SK-N-SH (cell line): ENCODE measurements around the gene LSP1. TPM values are rescaled to one million over a fixed set of nuclear protein-coding genes. Genes with fewer than 3 reads are reported as not detected.

ENCODE experiments used
- CTCF ChIA-PET: fragments of 300-600, 350-600 bp; formaldehyde crosslinking; extraction: SDS; loops from one replicate; lab custom pipeline; 2021; lab: Yijun Ruan, JAX
- POLR2A ChIA-PET: fragments of 350-600 bp; sonication (Branson Sonifier 250); formaldehyde crosslinking; extraction: SDS; loops from one replicate; lab custom pipeline; 2020; ENCODE audit warnings: antibody characterized with exemption, inconsistent platforms; lab: Yijun Ruan, JAX
- DNase-seq: peaks from one replicate; pipeline ENCODE4 v3.0.0; 2012
- H2AFZ ChIP-seq: fragments of 200-600 bp; sonication (generic); 2 replicates; pipeline ENCODE4 v1.8.1; 2016; ENCODE audit warnings: antibody characterized with exemption, mild to moderate bottlenecking, low read depth
- H3F3A ChIP-seq: fragments of 200-600 bp; sonication (generic); replicated peaks from 2 replicates; pipeline ENCODE3; 2016; ENCODE audit warnings: antibody characterized with exemption, mild to moderate bottlenecking; ENCODE audit not compliant: insufficient read depth
- H3K27ac ChIP-seq, 2 experiments: fragments of 200-500 bp in 1 of 2; fragments of 200-600 bp in 1 of 2; sonication (Bioruptor generic) in 1 of 2; sonication (generic), shearing (Covaris generic) in 1 of 2; 2 replicates each; pipeline versions ENCODE4 v1.5.1 to v1.6.1; 2014 to 2016; ENCODE audit warnings: low read depth in 2 of 2, inconsistent platforms in 1 of 2, low read length in 1 of 2, mild to moderate bottlenecking in 1 of 2, mixed read lengths in 1 of 2
- H3K27me3 ChIP-seq: fragments of 200-600 bp; sonication (generic), shearing (Covaris generic); 2 replicates; pipeline ENCODE4 v1.6.1; 2016; ENCODE audit warnings: mixed run types; ENCODE audit not compliant: insufficient read depth
- H3K36me3 ChIP-seq, 2 experiments: fragments of 200-500 bp in 1 of 2; fragments of 200-600 bp in 1 of 2; sonication (Bioruptor generic) in 1 of 2; sonication (generic) in 1 of 2; replicated peaks in 1 of 2; 2 replicates each; pipeline versions ENCODE3 to v1.5.1; 2014 to 2016; ENCODE audit warnings: low read length in 1 of 2, mild to moderate bottlenecking in 1 of 2; ENCODE audit not compliant: insufficient read depth in 2 of 2, control insufficient read depth in 1 of 2
- H3K4me1 ChIP-seq, 2 experiments: fragments of 200-500 bp in 1 of 2; fragments of 200-600 bp in 1 of 2; sonication (Bioruptor generic) in 1 of 2; sonication (generic), shearing (Covaris generic) in 1 of 2; 2 replicates each; pipeline versions ENCODE4 v1.5.1 to v1.6.1; 2014 to 2016; ENCODE audit warnings: low read depth in 1 of 2, low read length in 1 of 2, mixed run types in 1 of 2; ENCODE audit not compliant: insufficient read depth in 2 of 2, control insufficient read depth in 1 of 2
- H3K4me2 ChIP-seq: fragments of 200-600 bp; sonication (generic), shearing (Covaris generic); 2 replicates; pipeline ENCODE4 v1.6.1; 2017; ENCODE audit warnings: mixed run types
- H3K4me3 ChIP-seq, 2 experiments: fragments of 200-500 bp in 1 of 2; fragments of 200-600 bp in 1 of 2; sonication (Bioruptor generic) in 1 of 2; sonication (generic), shearing (Covaris generic) in 1 of 2; 2 replicates each; pipeline versions ENCODE4 v1.5.1 to v1.8.1; 2014 to 2016; ENCODE audit warnings: low read depth in 2 of 2, inconsistent platforms in 1 of 2, low read length in 1 of 2, mild to moderate bottlenecking in 1 of 2, mixed read lengths in 1 of 2, moderate library complexity in 1 of 2
- H3K79me2 ChIP-seq: fragments of 200-600 bp; sonication (generic); 2 replicates; pipeline ENCODE4 v1.8.1; 2017; ENCODE audit warnings: mild to moderate bottlenecking; ENCODE audit not compliant: insufficient read depth
- H3K9ac ChIP-seq: fragments of 200-600 bp; sonication (generic); 2 replicates; pipeline ENCODE4 v1.6.1; 2017; ENCODE audit warnings: mixed run types
- H3K9me2 ChIP-seq: fragments of 200-600 bp; sonication (generic); 2 replicates; pipeline ENCODE4 v1.6.1; 2017; ENCODE audit warnings: mixed run types
- H3K9me3 ChIP-seq: fragments of 200-600 bp; sonication (generic); 2 replicates; pipeline ENCODE4 v1.6.1; 2017; ENCODE audit warnings: mixed run types, mild to moderate bottlenecking, moderate library complexity
- H4K20me1 ChIP-seq: fragments of 200-600 bp; sonication (generic); 2 replicates; pipeline ENCODE4 v1.6.1; 2017; ENCODE audit warnings: mild to moderate bottlenecking, mixed run types; ENCODE audit not compliant: insufficient read depth
- CHD2 ChIP-seq: fragments of 150-350 bp; IDR thresholded peaks from 2 replicates; pipeline ENCODE4 v1.6.1; 2018; ENCODE audit warnings: low read length; ENCODE audit not compliant: partially characterized antibody
- CTCF ChIP-seq: fragments of 200-600 bp; sonication (generic); IDR thresholded peaks from 2 replicates; pipeline ENCODE4 v1.6.1; 2017; ENCODE audit warnings: antibody characterized with exemption, mild to moderate bottlenecking, moderate library complexity
- FOXJ3 ChIP-seq: sonication (generic); formaldehyde crosslinking; IDR thresholded peaks from 2 replicates; pipeline ENCODE4 v1.5.1; 2020; ENCODE audit warnings: mild to moderate bottlenecking, missing genetic modification reagents
- FOXM1 ChIP-seq: IDR thresholded peaks from 2 replicates; pipeline ENCODE4 v1.4.0; 2012; ENCODE audit warnings: low read depth, mild to moderate bottlenecking
- GATA2 ChIP-seq: sonication (generic); formaldehyde crosslinking; IDR thresholded peaks from 2 replicates; pipeline ENCODE4 v1.5.0; 2020; ENCODE audit warnings: mild to moderate bottlenecking, missing genetic modification reagents
- IRF3 ChIP-seq: fragments of 150-350 bp; IDR thresholded peaks from 2 replicates; pipeline ENCODE4 v1.6.1; 2016; ENCODE audit warnings: mild to moderate bottlenecking, low read depth, low read length
- MAX ChIP-seq: IDR thresholded peaks from 2 replicates; pipeline ENCODE4 v1.4.0; 2012; ENCODE audit warnings: low read depth
- MEF2A ChIP-seq: IDR thresholded peaks from 2 replicates; pipeline ENCODE4 v1.4.0; 2012; ENCODE audit warnings: low read depth, borderline replicate concordance
- PBX3 ChIP-seq: IDR thresholded peaks from 2 replicates; pipeline ENCODE4; 2012
- RCOR1 ChIP-seq: fragments of 150-350 bp; IDR thresholded peaks from 2 replicates; pipeline ENCODE4 v1.6.1; 2017; ENCODE audit warnings: antibody characterized with exemption, low read length
- TAF1 ChIP-seq: IDR thresholded peaks from 2 replicates; pipeline ENCODE4 v1.6.1; 2012; ENCODE audit warnings: low read depth, mild to moderate bottlenecking, low read length, moderate library complexity, borderline replicate concordance
- TEAD4 ChIP-seq: IDR thresholded peaks from 2 replicates; pipeline ENCODE4 v1.4.0; 2012; ENCODE audit warnings: mild to moderate bottlenecking, borderline replicate concordance; ENCODE audit not compliant: insufficient read depth
- USF1 ChIP-seq: IDR thresholded peaks from 2 replicates; pipeline ENCODE4 v1.4.0; 2012; ENCODE audit warnings: low read depth, borderline replicate concordance
- USF2 ChIP-seq: fragments of 150-350 bp; IDR thresholded peaks from 2 replicates; pipeline ENCODE4 v1.6.1; 2017; ENCODE audit warnings: antibody characterized with exemption, low read length, low read depth, borderline replicate concordance
- YY1 ChIP-seq: IDR thresholded peaks from 2 replicates; pipeline ENCODE4 v1.4.0; 2012; ENCODE audit warnings: low read depth, mild to moderate bottlenecking
- WGBS: methylation state at CpG from one replicate; pipeline ENCODE4 v1.1.6; 2017; ENCODE audit warnings: low lambda C conversion rate; 5-methylcytosine and 5-hydroxymethylcytosine counted together
- polyA plus RNA-seq, 3 experiments: library from polyadenylated mRNA; depleted of rRNA; stranded (reverse); fragments of >200 nt; gene quantifications; 2 replicates each; pipeline ENCODE4 v1.2.3, GENCODE V29; 2012

The LSP1 gene
- polyA plus RNA-seq, 1 of the 3 experiments (the other 2 are of a cell fraction) = 0.38 TPM

- CTCF ChIA-PET = interaction anchor here (0.8 to 5.2 kb wide), 32 partner anchors 10 to 287 kb away, joined by 3 to 49 read pairs (median 4); partner anchors contain the start of genes CTSD, H19, SYT8 and TNNI2
- Histone ChIP-seq H2AFZ (no peak overlapping the region), H3K9me2 (no peaks in the 10 kb centered on the region), H3K9ac (no peak overlapping the region), H3K4me2 (peak overlapping the region; percentile 60; the same call in 1 of the 2 replicates), H3K27me3 (no peaks in the 10 kb centered on the region), H3K27ac (peak overlapping the region; percentile 28 to 78; a peak in 2 of 4 replicates), H3K79me2 (no peaks in the 10 kb centered on the region), H3F3A (no peaks in the 10 kb centered on the region), H3K4me3 (no peak overlapping the region; a peak in 1 of 4 replicates), H3K4me1 (peaks cover 0 to 46% of the 10 kb centered on the region in 2 experiments; a peak in 2 of 4 replicates), H4K20me1 (no peaks in the 10 kb centered on the region), H3K9me3 (no peaks in the 10 kb centered on the region), H3K36me3 (no peaks in the 10 kb centered on the region)
- DNase-seq = peak; percentile 86
- TF ChIP-seq CHD2 (peak; percentile 25), USF1 (no peak), CTCF (peak; percentile 51), FOXJ3 (peak; percentile 38; the same call in 1 of the 2 replicates)
- POLR2A ChIA-PET = interaction anchor here (0.6 to 2.4 kb wide), 7 partner anchors 28 to 121 kb away, joined by 4 to 11 read pairs (median 6); partner anchors contain the start of genes H19 and SYT8
- WGBS = 30% methylated on average over 7 of the region's 26 CpGs
Observed at GRCh38 chr11:1876361-1877063, 23.6 kb downstream of the LSP1 start.

- Histone ChIP-seq H3K36me3 (no peaks in the 10 kb centered on the region), H3K27me3 (no peaks in the 10 kb centered on the region), H3K79me2 (no peaks in the 10 kb centered on the region), H3K9me3 (no peaks in the 10 kb centered on the region), H2AFZ (no peak overlapping the region), H3K4me2 (no peak overlapping the region; the same call in 1 of the 2 replicates), H3K9ac (no peak overlapping the region), H3F3A (no peaks in the 10 kb centered on the region), H3K4me1 (peaks cover 0 to 49% of the 10 kb centered on the region in 2 experiments; a peak in 2 of 4 replicates), H3K4me3 (no peak overlapping the region), H3K9me2 (no peaks in the 10 kb centered on the region), H3K27ac (peak overlapping the region in 1 of 2 experiments; percentile 79; a peak in 3 of 4 replicates), H4K20me1 (no peaks in the 10 kb centered on the region)
- DNase-seq = peak; percentile 60
- CTCF ChIA-PET = interaction anchor here (0.6 to 5.2 kb wide), 25 partner anchors 11 to 543 kb away, joined by 3 to 49 read pairs (median 4); partner anchors contain the start of genes SYT8 and TNNI2
- WGBS = 69% methylated on average over 18 of the region's 33 CpGs
- POLR2A ChIA-PET = interaction anchor here (0.6 to 2.4 kb wide), 8 partner anchors 29 to 120 kb away, joined by 4 to 11 read pairs (median 6); partner anchors contain the start of genes H19 and SYT8
- TF ChIP-seq GATA2 (CRISPR knock-in tag) = no peak
- no peak for TF ChIP-seq IRF3
- no peak for TF ChIP-seq YY1
- no peak for TF ChIP-seq USF2
- TF ChIP-seq TAF1 = no peak
- no peak for TF ChIP-seq USF1
- TF ChIP-seq TEAD4 = no peak
- TF ChIP-seq MAX = no peak
- TF ChIP-seq MEF2A = no peak
- no peak for TF ChIP-seq PBX3
- no peak for TF ChIP-seq RCOR1
- no peak for TF ChIP-seq FOXM1
Observed at GRCh38 chr11:1877211-1878136, 24.6 kb downstream of the LSP1 start.
